Skeletal muscle tissue (tissue), 4 donors: ENCODE results near the gene VAPB. TPM values are rescaled to one million over a fixed set of nuclear protein-coding genes. Genes with fewer than 3 reads are reported as not detected.

Source experiments
- H3K27ac ChIP-seq: one replicate; pipeline ENCODE4 v1.7.0; 2013; ENCODE audit warnings: mild to moderate bottlenecking, low read depth, low read length, inconsistent platforms
- H3K27me3 ChIP-seq, 3 donors: one replicate each; pipeline ENCODE4 v1.7.0; 2013; ENCODE audit warnings: low read length in 3 of 3; ENCODE audit not compliant: control insufficient read depth in 3 of 3, insufficient read depth in 3 of 3
- H3K36me3 ChIP-seq, 3 donors: one replicate each; pipeline ENCODE4 v1.7.0; 2013; ENCODE audit warnings: low read length in 3 of 3; ENCODE audit not compliant: control insufficient read depth in 3 of 3, insufficient read depth in 3 of 3
- H3K4me1 ChIP-seq, 3 donors: one replicate each; pipeline ENCODE4 v1.7.0; 2013; ENCODE audit warnings: low read length in 3 of 3, mild to moderate bottlenecking in 3 of 3; ENCODE audit not compliant: control insufficient read depth in 3 of 3, insufficient read depth in 3 of 3
- H3K4me3 ChIP-seq, 3 donors: one replicate each; pipeline ENCODE4 v1.7.0; 2013; ENCODE audit warnings: low read length in 3 of 3
- H3K9ac ChIP-seq, 3 donors: one replicate each; pipeline ENCODE4 v1.7.0; 2013; ENCODE audit warnings: low read length in 3 of 3, mild to moderate bottlenecking in 3 of 3, moderate library complexity in 2 of 3, low read depth in 1 of 3
- H3K9me3 ChIP-seq, 3 donors: one replicate each; pipeline ENCODE4 v1.7.0; 2013; ENCODE audit warnings: low read length in 3 of 3; ENCODE audit not compliant: control insufficient read depth in 3 of 3
- total RNA-seq: library from RNA; depleted of rRNA; stranded (reverse); fragments of >200 nt; gene quantifications from one replicate; pipeline ENCODE4 v1.2.3, GENCODE V29; 2014
- donor health status: Osteomylitis.

Gene VAPB
- total RNA-seq, 1 donor from 2014 or later: 19.8 TPM

- no peak overlapping the region for H3K4me3 ChIP-seq
- H3K4me1 ChIP-seq: peaks cover 0 to 5% (median 4%) of the 10 kb centered on the region in 3 donors
- peaks cover 0 to 9% (median 3%) of the 10 kb centered on the region in 3 donors for H3K27me3 ChIP-seq
- H3K9ac ChIP-seq: no peak overlapping the region
- peaks cover 0 to 4% (median 2%) of the 10 kb centered on the region in 3 donors for H3K9me3 ChIP-seq
- no peaks in the 10 kb centered on the region for H3K36me3 ChIP-seq
- no peak overlapping the region for H3K27ac ChIP-seq
Observed at GRCh38 chr20:58473453-58474425, 84.7 kb downstream of the VAPB start.

GRCh38 chr20:58475466-58475865, 86.4 kb downstream of the VAPB start:
- H3K27me3 ChIP-seq: peaks cover 0 to 9% (median 3%) of the 10 kb centered on the region in 3 donors
- H3K4me1 ChIP-seq: peaks cover 0 to 5% (median 4%) of the 10 kb centered on the region in 3 donors
- H3K9ac ChIP-seq: no peak overlapping the region
- no peak overlapping the region for H3K4me3 ChIP-seq
- no peak overlapping the region for H3K27ac ChIP-seq
- H3K36me3 ChIP-seq: no peaks in the 10 kb centered on the region
- peaks cover 0 to 4% (median 2%) of the 10 kb centered on the region in 3 donors for H3K9me3 ChIP-seq

GRCh38 chr20:58478141-58478805, 89.2 kb downstream of the VAPB start:
- Histone ChIP-seq H3K9me3 (peaks cover 0 to 4% (median 2%) of the 10 kb centered on the region in 3 donors), H3K9ac (no peak overlapping the region), H3K4me3 (no peak overlapping the region), H3K36me3 (no peaks in the 10 kb centered on the region), H3K4me1 (peaks cover 0 to 9% (median 2%) of the 10 kb centered on the region in 3 donors), H3K27ac (no peak overlapping the region), H3K27me3 (peaks cover 0 to 3% (median 0%) of the 10 kb centered on the region in 3 donors)

- no peaks in the 10 kb centered on the region for H3K36me3 ChIP-seq
- H3K4me1 ChIP-seq: peaks cover 0 to 9% (median 2%) of the 10 kb centered on the region in 3 donors
- H3K9ac ChIP-seq: no peak overlapping the region
- H3K27me3 ChIP-seq: peaks cover 0 to 3% (median 0%) of the 10 kb centered on the region in 3 donors
- H3K9me3 ChIP-seq: peaks cover 0 to 4% (median 2%) of the 10 kb centered on the region in 3 donors
- no peak overlapping the region for H3K27ac ChIP-seq
- no peak overlapping the region for H3K4me3 ChIP-seq
Observed at GRCh38 chr20:58479726-58480440, 90.9 kb downstream of the VAPB start.

GRCh38 chr20:58480551-58481336, 91.7 kb downstream of the VAPB start:
- H3K36me3 ChIP-seq: no peaks in the 10 kb centered on the region
- peak overlapping the region; percentile 56 for H3K27ac ChIP-seq
- peaks cover 0 to 3% (median 0%) of the 10 kb centered on the region in 3 donors for H3K27me3 ChIP-seq
- no peak overlapping the region for H3K4me3 ChIP-seq
- peaks cover 0 to 9% (median 2%) of the 10 kb centered on the region in 3 donors for H3K4me1 ChIP-seq
- no peak overlapping the region for H3K9ac ChIP-seq
- H3K9me3 ChIP-seq: peaks cover 2 to 4% (median 3%) of the 10 kb centered on the region in 3 donors

- H3K4me1 ChIP-seq: peaks cover 0 to 9% (median 2%) of the 10 kb centered on the region in 3 donors
- H3K9ac ChIP-seq: no peak overlapping the region
- H3K9me3 ChIP-seq: peaks cover 2 to 10% (median 9%) of the 10 kb centered on the region in 3 donors
- H3K36me3 ChIP-seq: no peaks in the 10 kb centered on the region
- no peak overlapping the region for H3K4me3 ChIP-seq
- peak overlapping the region; percentile 56 for H3K27ac ChIP-seq
- H3K27me3 ChIP-seq: peaks cover 0 to 3% (median 0%) of the 10 kb centered on the region in 3 donors
Observed at GRCh38 chr20:58481481-58482021, 92.5 kb downstream of the VAPB start.

GRCh38 chr20:58482416-58482815, 93.4 kb downstream of the VAPB start:
- Histone ChIP-seq H3K36me3 (no peaks in the 10 kb centered on the region), H3K4me1 (peaks cover 0 to 9% (median 2%) of the 10 kb centered on the region in 3 donors), H3K4me3 (no peak overlapping the region), H3K27ac (no peak overlapping the region), H3K27me3 (peaks cover 0 to 3% (median 0%) of the 10 kb centered on the region in 3 donors), H3K9ac (no peak overlapping the region), H3K9me3 (peaks cover 2 to 12% (median 9%) of the 10 kb centered on the region in 3 donors)

GRCh38 chr20:58483051-58483450, 94.0 kb downstream of the VAPB start:
- Histone ChIP-seq H3K27ac (no peak overlapping the region), H3K4me1 (peaks cover 0 to 9% (median 2%) of the 10 kb centered on the region in 3 donors), H3K9me3 (peaks cover 2 to 12% (median 9%) of the 10 kb centered on the region in 3 donors), H3K27me3 (peaks cover 0 to 3% (median 0%) of the 10 kb centered on the region in 3 donors), H3K4me3 (no peak overlapping the region), H3K36me3 (no peaks in the 10 kb centered on the region), H3K9ac (no peak overlapping the region)
